ENCODE data around the gene TAF8.

- TF ChIP-seq TCF4 (CRISPR knock-in tag; IDR thresholded peaks at IDR 0.05; ENCODE audit: borderline replicate concordance) (no peak), ZC3H10 (CRISPR knock-in tag; IDR thresholded peaks at IDR 0.05) (no peak), TSHZ2 (CRISPR knock-in tag; IDR thresholded peaks at IDR 0.05) (no peak), RARB (CRISPR knock-in tag; IDR thresholded peaks at IDR 0.05) (no peak), SNAI2 (CRISPR knock-in tag; IDR thresholded peaks at IDR 0.05) (no peak), GLIS3 (CRISPR knock-in tag; IDR thresholded peaks at IDR 0.05) (no peak), ARNTL (CRISPR knock-in tag; IDR thresholded peaks at IDR 0.05; ENCODE audit: borderline replicate concordance, low read depth) (no peak)
These were observed 78.4 kb downstream of the TAF8 start for GRCh38 chr6:42128460-42129359.
